ENCODE measurements around the gene LONRF2. TPM values are rescaled to one million over a fixed set of nuclear protein-coding genes. Genes with fewer than 3 reads are reported as not detected.
A peak's percentile ranks its signal among the peaks of the same experiment; 100 is the strongest.

LONRF2 gene
- total RNA-seq, 1 experiment from 2014 or later: not detected

DNA sequence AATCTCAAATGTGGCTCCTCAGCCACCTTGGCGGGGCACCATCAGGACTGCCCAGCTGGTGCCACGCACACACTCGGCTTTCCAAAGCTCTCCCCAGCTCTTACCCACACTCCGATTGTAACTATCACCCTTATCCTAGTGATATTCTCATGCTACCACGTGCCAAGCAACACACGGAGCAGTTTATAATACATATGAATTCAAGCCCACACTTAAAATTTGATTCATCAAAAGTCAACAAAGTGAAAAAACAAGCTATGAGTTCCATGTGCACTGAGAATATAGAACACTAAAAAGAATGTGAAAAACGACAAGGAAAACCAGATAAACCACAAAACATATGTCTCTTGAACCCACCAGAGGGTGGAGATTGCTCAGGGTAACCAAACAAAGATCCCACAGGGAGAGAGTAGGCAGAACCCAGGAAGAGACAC, 31.6 kb downstream of the LONRF2 start:
- no peaks in the 10 kb centered on the region for H3K27me3 ChIP-seq (ENCODE audit: control insufficient read depth, insufficient read depth, low read length)
- no peaks in the 10 kb centered on the region for H3K36me3 ChIP-seq (replicated peaks; ENCODE audit: control insufficient read depth, insufficient read depth, low read length)

DNA sequence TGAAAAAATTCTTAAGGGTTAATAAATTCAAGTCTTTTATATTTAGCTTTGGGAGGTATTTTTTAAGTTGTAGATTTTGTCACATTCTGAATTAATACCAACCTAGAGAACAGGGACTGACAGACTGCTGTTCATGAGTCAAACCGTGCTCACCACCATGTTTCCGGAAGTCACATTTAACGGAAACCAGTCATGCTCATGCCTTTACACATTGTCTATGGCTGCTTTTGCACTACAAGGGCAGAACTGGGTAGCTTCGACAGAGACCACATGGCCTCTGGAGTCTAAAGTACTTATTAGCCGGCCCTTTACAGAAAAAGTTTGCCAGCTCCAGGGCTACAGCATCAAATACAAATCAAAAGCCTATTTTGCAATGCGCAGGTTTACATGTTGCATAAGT, 33.3 kb downstream of the LONRF2 start:
- DNase-seq: no peak
- H3K36me3 ChIP-seq (replicated peaks; ENCODE audit: control insufficient read depth, insufficient read depth, low read length): no peaks in the 10 kb centered on the region
- H3K27me3 ChIP-seq (ENCODE audit: control insufficient read depth, insufficient read depth, low read length): no peaks in the 10 kb centered on the region
- H3K4me3 ChIP-seq (ENCODE audit: insufficient read depth, low read depth, low read length): no peak overlapping the region

More for the DNA sequence above, 31.6 kb downstream of the LONRF2 start:
- no peak overlapping the region for H3K4me3 ChIP-seq (ENCODE audit: insufficient read depth, low read depth, low read length)
- no peak for DNase-seq

DNA sequence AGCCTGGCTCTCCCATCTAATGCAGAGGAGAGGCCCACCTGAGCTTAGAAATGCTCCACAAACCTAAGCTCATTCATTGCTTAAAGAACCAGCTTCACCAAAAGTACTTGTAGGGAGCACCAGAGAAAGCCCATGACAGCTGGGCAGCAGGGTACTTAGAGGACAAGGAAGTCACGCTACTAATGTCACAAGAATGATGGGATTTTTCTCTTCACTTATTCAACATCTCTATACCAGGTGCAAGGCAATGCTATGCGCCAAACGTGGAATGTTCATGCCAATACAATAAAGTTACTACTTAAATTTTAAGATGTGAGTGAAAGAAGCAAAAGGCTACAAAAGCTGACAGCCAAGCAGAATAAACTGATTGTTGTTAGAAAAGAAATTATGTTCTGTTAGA, 36.0 kb downstream of the LONRF2 start:
- no peaks in the 10 kb centered on the region for H3K27me3 ChIP-seq (ENCODE audit: control insufficient read depth, insufficient read depth, low read length)
- no peak for DNase-seq
- H3K36me3 ChIP-seq (replicated peaks; ENCODE audit: control insufficient read depth, insufficient read depth, low read length): no peaks in the 10 kb centered on the region
- no peak overlapping the region for H3K4me3 ChIP-seq (ENCODE audit: insufficient read depth, low read depth, low read length)

DNA sequence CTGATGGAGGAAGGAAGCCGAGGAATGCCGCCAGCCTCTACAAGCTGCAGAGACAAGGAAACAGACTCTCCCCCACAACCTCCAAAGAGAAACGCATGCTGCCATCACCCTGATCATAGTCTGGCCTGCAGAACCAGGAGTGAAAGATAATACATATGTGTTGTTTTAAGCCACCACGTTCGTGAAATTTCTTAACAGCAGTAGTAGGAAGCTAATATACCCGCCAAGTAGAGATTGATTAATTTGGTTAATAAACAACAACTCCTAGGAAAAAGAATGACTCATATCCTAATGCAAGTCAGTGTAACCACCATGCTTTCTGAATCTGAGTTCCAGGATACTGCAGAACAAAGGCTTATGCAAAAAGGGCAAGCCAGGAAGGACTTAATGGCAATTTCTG, 36.6 kb downstream of the LONRF2 start:
- Histone ChIP-seq H3K36me3 (replicated peaks; ENCODE audit: control insufficient read depth, insufficient read depth, low read length) (no peaks in the 10 kb centered on the region), H3K4me3 (ENCODE audit: insufficient read depth, low read depth, low read length) (no peak overlapping the region), H3K27me3 (ENCODE audit: control insufficient read depth, insufficient read depth, low read length) (no peaks in the 10 kb centered on the region)
- DNase-seq: no peak

DNA sequence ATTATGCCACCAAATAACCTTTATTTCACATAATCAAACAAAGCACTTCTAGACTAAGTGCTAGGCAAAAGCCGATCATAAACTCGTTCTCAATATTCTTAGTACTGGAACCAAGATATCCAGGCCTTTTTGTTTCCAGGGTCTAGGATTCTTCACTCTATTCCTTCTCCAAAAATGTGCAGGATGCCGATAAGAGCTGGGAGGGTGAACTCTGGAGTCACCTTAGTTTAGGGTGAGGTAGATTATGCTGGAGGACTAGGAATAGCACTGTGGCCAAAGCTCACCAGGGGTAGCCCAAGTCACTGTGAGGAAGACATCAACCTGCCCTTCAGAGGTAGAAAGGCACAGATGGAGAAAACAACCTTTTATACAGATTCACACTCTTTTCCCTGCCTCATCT, 37.3 kb downstream of the LONRF2 start:
- DNase-seq: no peak
- Histone ChIP-seq H3K4me3 (ENCODE audit: insufficient read depth, low read depth, low read length) (no peak overlapping the region), H3K36me3 (replicated peaks; ENCODE audit: control insufficient read depth, insufficient read depth, low read length) (no peaks in the 10 kb centered on the region), H3K27me3 (ENCODE audit: control insufficient read depth, insufficient read depth, low read length) (no peaks in the 10 kb centered on the region)

DNA sequence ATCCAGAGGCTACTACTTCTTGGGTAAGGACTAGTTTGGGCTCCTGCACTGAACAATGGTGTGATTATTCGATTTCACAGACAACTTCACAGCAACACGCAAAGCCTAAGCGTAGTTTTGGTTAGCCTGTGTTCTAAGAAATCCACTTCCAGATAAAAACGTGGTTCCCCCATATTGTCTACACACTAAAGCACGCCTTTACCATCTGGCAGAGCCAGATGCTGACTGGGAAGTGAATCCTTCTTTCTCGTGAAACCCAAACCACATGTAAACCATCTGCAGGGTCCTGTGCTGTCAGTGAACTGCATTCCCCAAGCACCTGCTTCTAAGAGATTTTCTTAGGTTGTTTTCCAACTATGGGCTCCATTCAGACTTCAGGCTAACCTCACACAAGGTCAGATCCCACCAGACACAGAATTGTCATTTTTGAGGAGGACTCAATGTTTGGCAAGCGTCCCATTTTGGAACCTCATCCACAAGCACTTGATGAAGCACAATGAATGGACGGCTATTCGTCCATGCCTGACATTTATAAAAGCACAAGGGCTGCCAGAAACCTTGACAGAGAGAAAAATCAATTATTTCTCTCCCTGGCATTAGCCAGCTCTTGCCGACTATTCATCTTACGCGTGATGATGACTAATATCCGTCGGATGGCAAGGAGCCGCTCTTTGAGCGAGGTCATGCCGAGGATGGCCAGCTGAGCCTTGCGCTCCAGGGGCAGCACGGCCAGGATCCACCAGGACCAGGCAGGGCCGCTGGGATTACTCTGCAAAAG, 38.4 kb downstream of the LONRF2 start:
- no peak overlapping the region for H3K4me3 ChIP-seq (ENCODE audit: insufficient read depth, low read depth, low read length)
- DNase-seq: no peak
- no peaks in the 10 kb centered on the region for H3K27me3 ChIP-seq (ENCODE audit: control insufficient read depth, insufficient read depth, low read length)
- no peaks in the 10 kb centered on the region for H3K36me3 ChIP-seq (replicated peaks; ENCODE audit: control insufficient read depth, insufficient read depth, low read length)

DNA sequence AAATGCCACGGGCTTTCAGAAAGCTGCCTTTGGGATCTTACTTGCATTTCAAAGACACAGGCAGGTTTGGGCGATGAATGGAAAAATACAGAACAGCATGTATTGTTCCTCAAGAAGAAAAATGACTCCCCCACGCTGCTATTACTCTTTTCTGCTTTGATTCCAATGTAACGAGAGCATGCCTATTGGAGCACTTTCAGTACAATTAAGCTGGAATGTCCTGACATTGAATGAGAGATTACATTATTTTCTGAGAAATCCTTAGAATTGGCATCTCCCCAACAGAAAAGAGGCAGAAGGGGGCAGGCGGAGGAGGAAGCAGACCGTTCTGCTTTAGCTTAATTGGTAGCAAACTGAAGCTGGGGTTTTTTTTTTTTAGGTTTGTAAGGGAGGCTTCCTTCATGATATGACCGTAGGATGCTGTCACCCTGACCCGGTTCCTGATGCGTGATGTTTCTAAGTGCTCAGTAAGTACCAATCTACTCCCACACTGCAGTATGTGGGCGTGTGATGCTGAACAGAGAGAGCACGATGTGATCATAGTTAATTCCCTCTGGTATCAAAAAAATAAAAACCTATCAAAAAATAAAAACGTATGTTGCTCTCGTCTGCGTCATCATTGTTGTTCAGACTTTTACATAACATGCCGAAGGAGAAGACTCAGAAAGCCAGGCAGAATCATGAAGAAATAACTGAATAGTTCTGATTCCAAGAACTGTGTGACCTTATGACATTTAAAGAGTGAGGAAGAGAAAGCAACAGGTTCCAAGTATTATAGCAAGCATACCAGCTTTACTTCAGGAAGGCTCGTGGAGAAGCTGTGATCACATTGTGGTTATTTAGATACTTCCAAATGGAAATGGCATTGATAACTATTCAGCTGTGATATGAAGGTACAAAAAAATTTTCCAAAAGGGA, 40.5 kb downstream of the LONRF2 start:
- no peaks in the 10 kb centered on the region for H3K36me3 ChIP-seq (replicated peaks; ENCODE audit: control insufficient read depth, insufficient read depth, low read length)
- H3K4me3 ChIP-seq (ENCODE audit: insufficient read depth, low read depth, low read length): no peak overlapping the region
- peak; percentile 49 for DNase-seq
- H3K27me3 ChIP-seq (ENCODE audit: control insufficient read depth, insufficient read depth, low read length): no peaks in the 10 kb centered on the region

DNA sequence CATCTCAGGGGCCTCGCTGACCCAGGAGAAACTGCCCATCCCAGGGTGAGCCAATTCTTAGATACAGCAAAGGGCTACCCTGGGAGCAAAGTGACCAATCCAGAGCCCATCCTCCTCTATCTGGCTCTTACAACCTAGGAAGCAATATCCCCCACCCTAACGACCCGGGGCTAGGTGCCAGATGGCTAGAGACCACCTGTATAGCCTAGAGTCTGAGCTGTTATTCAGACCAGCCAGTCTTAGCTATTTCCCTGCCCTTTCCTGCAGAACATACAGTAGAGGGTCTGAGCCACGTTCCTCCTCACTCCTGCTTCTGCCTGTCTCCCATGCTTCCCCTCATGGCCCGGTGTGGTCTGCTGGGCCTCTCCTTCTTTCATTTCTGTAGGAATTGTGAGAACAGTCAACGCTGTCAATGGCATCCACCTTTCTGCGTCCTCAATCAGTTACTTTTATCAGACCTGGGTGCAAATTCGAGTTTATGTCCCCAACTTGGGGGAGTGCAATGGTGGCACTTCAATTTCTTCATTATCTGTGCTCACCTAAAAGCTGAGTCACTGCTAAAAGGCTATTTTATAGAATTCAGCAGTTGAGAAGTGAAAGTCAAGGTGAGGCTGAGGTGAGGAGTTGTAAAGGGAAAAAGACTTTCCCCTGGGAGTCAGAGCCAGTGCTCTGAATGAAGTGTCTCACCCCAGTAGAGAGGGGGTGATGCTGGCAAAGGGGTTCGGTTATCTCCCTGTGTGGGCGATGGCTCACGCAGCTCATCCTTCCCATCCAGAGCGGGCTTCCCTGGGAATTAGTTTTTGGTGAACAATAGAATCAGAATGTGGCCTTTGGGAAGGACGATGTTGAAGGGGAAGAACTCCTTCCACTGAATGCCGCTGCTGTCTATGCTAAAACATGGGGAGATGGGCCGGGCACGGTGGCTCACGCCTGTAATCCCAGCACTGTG, 42.4 kb downstream of the LONRF2 start:
- Histone ChIP-seq H3K27me3 (ENCODE audit: control insufficient read depth, insufficient read depth, low read length) (no peaks in the 10 kb centered on the region), H3K36me3 (replicated peaks; ENCODE audit: control insufficient read depth, insufficient read depth, low read length) (no peaks in the 10 kb centered on the region), H3K4me3 (ENCODE audit: insufficient read depth, low read depth, low read length) (no peak overlapping the region)
- DNase-seq: no peak

DNA sequence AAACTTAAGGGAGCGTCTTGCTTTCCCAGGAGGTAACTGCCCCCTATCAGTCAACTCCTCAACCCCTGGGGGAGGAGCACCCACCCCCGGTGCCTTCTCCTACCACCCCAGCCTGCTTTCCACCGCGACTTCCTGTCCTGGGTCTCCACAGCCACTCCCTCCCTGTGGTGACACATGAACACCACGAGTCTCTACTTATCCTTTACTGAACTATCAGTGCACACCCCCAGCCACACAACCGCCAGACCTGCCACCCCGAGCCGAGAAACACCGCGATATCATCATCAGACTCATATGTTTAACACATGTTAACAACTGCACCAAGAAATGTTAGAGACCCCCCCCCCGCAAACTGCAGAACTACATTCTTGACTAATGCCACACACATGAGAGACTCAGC, 43.3 kb downstream of the LONRF2 start:
- DNase-seq: no peak
- Histone ChIP-seq H3K4me3 (ENCODE audit: insufficient read depth, low read depth, low read length) (no peak overlapping the region), H3K36me3 (replicated peaks; ENCODE audit: control insufficient read depth, insufficient read depth, low read length) (no peaks in the 10 kb centered on the region), H3K27me3 (ENCODE audit: control insufficient read depth, insufficient read depth, low read length) (no peaks in the 10 kb centered on the region)

DNA sequence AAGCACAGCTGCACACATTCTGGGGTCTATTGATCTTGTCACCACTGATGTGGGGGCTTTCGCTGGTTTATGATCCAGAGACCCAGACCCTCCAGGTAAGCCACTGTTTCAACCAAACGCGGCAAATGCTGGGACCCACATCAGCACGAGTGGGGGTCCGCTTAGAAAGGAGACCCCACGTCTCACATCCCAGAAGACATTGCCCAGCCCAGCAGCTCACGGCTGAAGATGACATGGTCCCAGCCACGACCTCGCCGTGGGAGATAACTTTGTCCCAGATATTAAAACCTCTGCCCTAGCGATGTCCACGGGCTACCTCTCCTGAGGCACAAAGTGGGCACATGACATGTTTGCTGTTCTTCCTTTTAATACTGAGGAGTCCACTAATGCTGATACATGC, 43.8 kb downstream of the LONRF2 start:
- Histone ChIP-seq H3K4me3 (ENCODE audit: insufficient read depth, low read depth, low read length) (no peak overlapping the region), H3K36me3 (replicated peaks; ENCODE audit: control insufficient read depth, insufficient read depth, low read length) (no peaks in the 10 kb centered on the region), H3K27me3 (ENCODE audit: control insufficient read depth, insufficient read depth, low read length) (no peaks in the 10 kb centered on the region)
- no peak for DNase-seq

DNA sequence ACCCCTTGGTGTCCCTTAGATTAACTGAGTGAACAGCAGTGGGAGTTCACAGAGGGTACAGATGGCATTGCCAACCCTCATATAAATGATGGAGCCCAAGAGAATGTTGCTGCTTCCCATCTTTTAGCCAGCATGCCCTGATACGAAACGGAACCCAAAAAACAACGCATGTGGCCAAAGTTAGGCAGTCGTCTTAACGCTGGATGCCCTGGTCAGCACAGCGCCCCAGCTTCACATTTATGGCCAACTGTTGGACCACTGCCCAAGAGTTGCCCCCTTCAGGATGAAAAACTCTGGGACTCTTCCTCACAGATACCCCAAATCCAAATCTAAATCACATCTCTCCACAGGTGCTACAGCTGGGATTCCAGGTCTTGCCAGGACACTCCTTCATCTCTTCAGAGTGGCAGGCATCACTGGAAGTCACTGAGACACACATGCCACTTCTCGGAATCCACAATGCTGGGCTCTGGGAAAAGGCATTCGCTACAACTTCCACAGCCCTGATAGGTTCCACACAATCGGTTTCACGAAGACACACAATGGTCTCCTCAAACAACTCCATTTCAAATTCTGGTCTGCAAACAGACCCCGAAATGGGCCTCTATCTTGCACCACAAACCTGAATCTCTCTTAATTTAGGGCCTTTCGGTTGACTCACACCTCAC, 44.6 kb downstream of the LONRF2 start:
- Histone ChIP-seq H3K4me3 (ENCODE audit: insufficient read depth, low read depth, low read length) (no peak overlapping the region), H3K36me3 (replicated peaks; ENCODE audit: control insufficient read depth, insufficient read depth, low read length) (no peaks in the 10 kb centered on the region), H3K27me3 (ENCODE audit: control insufficient read depth, insufficient read depth, low read length) (no peaks in the 10 kb centered on the region)
- DNase-seq: no peak

DNA sequence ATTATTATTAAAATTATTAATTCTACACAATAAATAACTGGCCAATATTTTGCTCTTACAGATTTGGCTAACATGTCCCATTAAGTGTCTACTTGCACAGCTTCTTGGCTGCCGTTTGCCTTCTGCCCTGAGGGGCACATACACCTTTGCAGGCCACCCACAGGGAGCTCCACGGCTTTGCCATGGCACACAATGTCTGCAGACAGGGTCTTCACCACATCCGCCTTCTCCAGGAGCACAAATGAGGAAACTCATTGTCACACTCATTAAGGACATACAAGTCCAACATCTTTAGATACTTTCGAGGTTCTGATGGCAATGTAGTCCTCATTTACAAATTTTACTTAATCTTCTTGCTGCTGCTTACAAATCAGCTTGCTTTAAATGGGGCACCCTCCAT, 45.6 kb downstream of the LONRF2 start:
- no peak overlapping the region for H3K4me3 ChIP-seq (ENCODE audit: insufficient read depth, low read depth, low read length)
- H3K36me3 ChIP-seq (replicated peaks; ENCODE audit: control insufficient read depth, insufficient read depth, low read length): no peaks in the 10 kb centered on the region
- no peaks in the 10 kb centered on the region for H3K27me3 ChIP-seq (ENCODE audit: control insufficient read depth, insufficient read depth, low read length)
- no peak for DNase-seq

DNA sequence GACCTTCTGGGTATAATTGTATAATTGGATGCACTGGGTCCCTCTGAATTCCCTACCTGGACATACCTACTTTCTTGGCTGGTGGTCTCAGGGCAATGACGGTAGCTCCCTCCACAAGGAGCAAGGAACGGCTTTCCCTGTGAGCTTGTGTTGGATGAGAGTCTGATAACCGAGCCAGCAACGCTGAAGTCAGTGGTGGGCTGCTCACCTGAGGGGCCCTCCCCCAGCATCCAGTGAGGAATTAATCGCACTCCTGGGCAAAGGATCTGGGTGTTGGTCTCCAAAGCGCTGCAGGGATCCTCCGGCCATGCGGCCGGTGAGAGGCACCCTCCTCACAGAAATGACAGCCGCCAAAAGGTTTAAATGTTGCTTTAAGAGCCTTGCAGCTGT, 47.1 kb downstream of the LONRF2 start:
- Histone ChIP-seq H3K36me3 (replicated peaks; ENCODE audit: control insufficient read depth, insufficient read depth, low read length) (no peaks in the 10 kb centered on the region), H3K4me3 (ENCODE audit: insufficient read depth, low read depth, low read length) (no peak overlapping the region), H3K27me3 (ENCODE audit: control insufficient read depth, insufficient read depth, low read length) (no peaks in the 10 kb centered on the region)
- no peak for DNase-seq
